ENCODE measurements around the gene RTL5. TPM values are rescaled to one million over a fixed set of nuclear protein-coding genes. Genes with fewer than 3 reads are reported as not detected.

RTL5 gene
- total RNA-seq, 1 experiment from 2014 or later, result 2.5 TPM

DNA sequence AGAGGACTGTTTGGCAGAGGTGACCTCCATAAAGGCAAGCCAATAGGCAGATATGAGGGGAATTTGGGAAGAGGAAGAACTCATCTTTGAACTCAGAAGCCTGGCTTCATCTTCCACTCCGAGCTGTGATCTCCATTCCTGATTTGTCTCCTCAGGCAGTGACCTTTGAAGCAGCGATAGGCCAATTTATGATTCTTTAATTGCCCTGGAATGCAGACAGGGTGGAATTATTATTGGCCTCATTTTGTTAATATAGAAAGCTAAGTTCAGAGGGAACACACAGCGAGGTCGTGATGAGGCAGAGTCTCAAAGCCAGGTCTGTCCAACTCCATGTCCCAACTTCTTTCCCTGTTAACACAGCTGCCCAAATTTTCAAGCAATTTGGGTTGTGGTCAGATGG is 16.9 kb downstream of the RTL5 start (continued):
- TF ChIP-seq ZNF274 (IDR thresholded peaks at IDR 0.05; ENCODE audit: low read depth, low read length), result no peak
- no peak for TF ChIP-seq CEBPB (IDR thresholded peaks at IDR 0.05; ENCODE audit: low read depth)
- TF ChIP-seq EZH2phosphoT487 (IDR thresholded peaks at IDR 0.05; ENCODE audit: borderline replicate concordance), result no peak
- no peak for TF ChIP-seq RAD21 (IDR thresholded peaks at IDR 0.05; ENCODE audit: low read depth)
- TF ChIP-seq EGR1 (IDR thresholded peaks at IDR 0.05; ENCODE audit: low read depth), result no peak

DNA sequence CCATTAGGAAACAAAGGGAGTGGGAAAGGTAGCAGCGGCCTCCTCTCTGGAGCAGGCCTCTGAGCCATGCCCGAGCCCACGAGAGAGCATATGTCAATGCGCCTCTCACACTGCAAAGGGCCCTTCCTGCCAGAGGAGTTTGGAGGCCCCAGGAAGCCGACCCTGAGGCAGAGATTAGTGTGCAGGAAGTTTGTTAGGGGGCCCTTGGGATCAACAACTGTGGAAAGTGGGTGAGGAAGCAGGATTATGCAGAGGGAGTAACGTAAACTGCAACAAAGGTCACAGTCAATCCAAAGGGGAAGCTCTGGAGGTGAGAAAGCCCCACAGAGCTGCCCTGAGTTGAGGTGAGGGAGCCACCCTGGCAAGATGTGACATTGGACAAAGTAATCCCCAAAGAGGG is 17.4 kb downstream of the RTL5 start:
- Histone ChIP-seq H3K4me2 (ENCODE audit: low read length) (no peak overlapping the region), H3K9me3 (ENCODE audit: control insufficient read depth in 1 of 2, insufficient read depth in 1 of 2, low read depth in 1 of 2, low read length in 2 of 2) (no peaks in the 10 kb centered on the region), H3K4me1 (ENCODE audit: control insufficient read depth in 1 of 2, insufficient read depth in 2 of 2, low read length in 2 of 2) (no peaks in the 10 kb centered on the region), H3K27ac (ENCODE audit: low read depth, low read length) (no peak overlapping the region), H3K79me2 (ENCODE audit: insufficient read depth, low read length) (no peaks in the 10 kb centered on the region), H4K20me1 (ENCODE audit: insufficient read depth) (no peaks in the 10 kb centered on the region), H3K9ac (ENCODE audit: low read length) (no peak overlapping the region), H3K9me2 (ENCODE audit: insufficient read depth) (no peaks in the 10 kb centered on the region), H2AFZ (ENCODE audit: low read depth, low read length, poor library complexity, severe bottlenecking) (no peak overlapping the region), H3K4me3 (replicated peaks in 1 of 2; ENCODE audit: low read depth in 1 of 2, low read length in 2 of 2) (no peak overlapping the region), H3K36me3 (ENCODE audit: control insufficient read depth in 1 of 2, insufficient read depth in 2 of 2, low read length in 2 of 2) (no peaks in the 10 kb centered on the region), H3K27me3 (ENCODE audit: insufficient read depth, low read length) (no peaks in the 10 kb centered on the region)
- intact Hi-C loops (cut with micrococcal nuclease), result no loop called here
- DNase-seq (ENCODE audit: low read depth, low spot score) (no peak), ATAC-seq (no peak)
- TF ChIP-seq, protein P1, sequence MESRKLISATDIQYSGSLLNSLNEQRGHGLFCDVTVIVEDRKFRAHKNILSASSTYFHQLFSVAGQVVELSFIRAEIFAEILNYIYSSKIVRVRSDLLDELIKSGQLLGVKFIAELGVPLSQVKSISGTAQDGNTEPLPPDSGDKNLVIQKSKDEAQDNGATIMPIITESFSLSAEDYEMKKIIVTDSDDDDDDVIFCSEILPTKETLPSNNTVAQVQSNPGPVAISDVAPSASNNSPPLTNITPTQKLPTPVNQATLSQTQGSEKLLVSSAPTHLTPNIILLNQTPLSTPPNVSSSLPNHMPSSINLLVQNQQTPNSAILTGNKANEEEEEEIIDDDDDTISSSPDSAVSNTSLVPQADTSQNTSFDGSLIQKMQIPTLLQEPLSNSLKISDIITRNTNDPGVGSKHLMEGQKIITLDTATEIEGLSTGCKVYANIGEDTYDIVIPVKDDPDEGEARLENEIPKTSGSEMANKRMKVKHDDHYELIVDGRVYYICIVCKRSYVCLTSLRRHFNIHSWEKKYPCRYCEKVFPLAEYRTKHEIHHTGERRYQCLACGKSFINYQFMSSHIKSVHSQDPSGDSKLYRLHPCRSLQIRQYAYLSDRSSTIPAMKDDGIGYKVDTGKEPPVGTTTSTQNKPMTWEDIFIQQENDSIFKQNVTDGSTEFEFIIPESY (IDR thresholded peaks at IDR 0.05; ENCODE audit: extremely low read depth, insufficient replicate concordance, low read length), result no peak
- TF ChIP-seq EZH2 (IDR thresholded peaks at IDR 0.05) (no peak), POLR2A (IDR thresholded peaks at IDR 0.05; ENCODE audit: borderline replicate concordance, extremely low read depth, insufficient read depth, insufficient read length) (no peak), CBX3 (IDR thresholded peaks at IDR 0.05; ENCODE audit: low read depth) (no peak), EGR1 (IDR thresholded peaks at IDR 0.05; ENCODE audit: low read depth) (no peak), SIN3A (IDR thresholded peaks at IDR 0.05; ENCODE audit: low read depth) (no peak), SP1 (IDR thresholded peaks at IDR 0.05; ENCODE audit: low read depth) (no peak), CEBPB (IDR thresholded peaks at IDR 0.05; ENCODE audit: low read depth) (no peak), JUND (IDR thresholded peaks at IDR 0.05) (no peak), FOSL1 (IDR thresholded peaks at IDR 0.05; ENCODE audit: low read depth) (no peak), SRF (IDR thresholded peaks at IDR 0.05; ENCODE audit: low read depth) (no peak)
- TF ChIP-seq, protein P2, sequence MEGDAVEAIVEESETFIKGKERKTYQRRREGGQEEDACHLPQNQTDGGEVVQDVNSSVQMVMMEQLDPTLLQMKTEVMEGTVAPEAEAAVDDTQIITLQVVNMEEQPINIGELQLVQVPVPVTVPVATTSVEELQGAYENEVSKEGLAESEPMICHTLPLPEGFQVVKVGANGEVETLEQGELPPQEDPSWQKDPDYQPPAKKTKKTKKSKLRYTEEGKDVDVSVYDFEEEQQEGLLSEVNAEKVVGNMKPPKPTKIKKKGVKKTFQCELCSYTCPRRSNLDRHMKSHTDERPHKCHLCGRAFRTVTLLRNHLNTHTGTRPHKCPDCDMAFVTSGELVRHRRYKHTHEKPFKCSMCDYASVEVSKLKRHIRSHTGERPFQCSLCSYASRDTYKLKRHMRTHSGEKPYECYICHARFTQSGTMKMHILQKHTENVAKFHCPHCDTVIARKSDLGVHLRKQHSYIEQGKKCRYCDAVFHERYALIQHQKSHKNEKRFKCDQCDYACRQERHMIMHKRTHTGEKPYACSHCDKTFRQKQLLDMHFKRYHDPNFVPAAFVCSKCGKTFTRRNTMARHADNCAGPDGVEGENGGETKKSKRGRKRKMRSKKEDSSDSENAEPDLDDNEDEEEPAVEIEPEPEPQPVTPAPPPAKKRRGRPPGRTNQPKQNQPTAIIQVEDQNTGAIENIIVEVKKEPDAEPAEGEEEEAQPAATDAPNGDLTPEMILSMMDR (IDR thresholded peaks at IDR 0.05 in 2 of 3, conservative IDR thresholded peaks at IDR 0.05 in 1 of 3; ENCODE audit: borderline replicate concordance in 1 of 3, insufficient read depth in 1 of 3, low read depth in 2 of 3, low read length in 2 of 3), result no peak
- BruUV-seq (replicated peaks), result no TSS peak
- ChIA-PET CTCF (no interaction called here), RAD21 (ENCODE audit: low non-redundant PET in 1 of 2, low total read pairs in 2 of 2, uncharacterized antibody in 2 of 2, unreplicated experiment in 2 of 2) (no interaction called here), POLR2A (no interaction called here)

Data from HCT116 (cell line).